Karpas-422 (cell line): ENCODE measurements around the gene MINDY3. TPM values are rescaled to one million over a fixed set of nuclear protein-coding genes. Genes with fewer than 3 reads are reported as not detected.
A peak's percentile ranks its signal among the peaks of the same experiment; 100 is the strongest.

Experiments
- DNase-seq: peaks from one replicate; pipeline ENCODE4 v3.0.0-alpha.2; 2015
- H2AFZ ChIP-seq: fragments of 200-600 bp; sonication (generic); 2 replicates; pipeline ENCODE4 v1.6.1; 2014; ENCODE audit warnings: antibody characterized with exemption, low read length, mixed read lengths
- H3K27ac ChIP-seq: fragments of 200-600 bp; sonication (generic); 2 replicates; pipeline ENCODE4 v1.5.1; 2014; ENCODE audit warnings: mild to moderate bottlenecking, low read length, moderate library complexity
- H3K27me3 ChIP-seq: fragments of 200-600 bp; sonication (generic); 2 replicates; pipeline ENCODE4 v1.6.1; 2014; ENCODE audit warnings: low read length, mixed read lengths
- H3K36me3 ChIP-seq: fragments of 200-600 bp; sonication (generic); 2 replicates; pipeline ENCODE4 v1.6.1; 2014; ENCODE audit warnings: low read length, mixed read lengths; ENCODE audit not compliant: insufficient read depth
- H3K4me1 ChIP-seq: fragments of 200-600 bp; sonication (generic); 2 replicates; pipeline ENCODE4 v1.6.1; 2014; ENCODE audit warnings: mild to moderate bottlenecking, low read length, mixed read lengths
- H3K4me2 ChIP-seq: fragments of 200-600 bp; sonication (generic); 2 replicates; pipeline ENCODE4 v1.6.1; 2014; ENCODE audit warnings: low read length, low read depth, mild to moderate bottlenecking; ENCODE audit not compliant: poor library complexity, severe bottlenecking
- H3K4me3 ChIP-seq: fragments of 200-600 bp; sonication (generic); 2 replicates; pipeline ENCODE4 v1.5.1; 2014; ENCODE audit warnings: mild to moderate bottlenecking, antibody characterized with exemption, low read length, mixed read lengths
- H3K79me2 ChIP-seq: fragments of 200-600 bp; sonication (generic); 2 replicates; pipeline ENCODE4 v1.6.1; 2014; ENCODE audit warnings: mild to moderate bottlenecking, low read length, mixed read lengths
- H3K9ac ChIP-seq: fragments of 200-600 bp; sonication (generic); 2 replicates; pipeline ENCODE4 v1.6.0; 2014; ENCODE audit warnings: low read length
- H3K9me2 ChIP-seq: fragments of 200-600 bp; sonication (generic), shearing (Covaris generic); replicated peaks from 2 replicates; pipeline ENCODE4 v1.6.0; 2014; ENCODE audit warnings: mild to moderate bottlenecking, low read length, moderate library complexity; ENCODE audit not compliant: insufficient read depth
- H3K9me3 ChIP-seq: fragments of 300-700, 200-600 bp; sonication (generic); 2 replicates; pipeline ENCODE4 v1.6.1; 2014; ENCODE audit warnings: low read length, mixed read lengths
- H4K20me1 ChIP-seq: fragments of 200-600 bp; sonication (generic); 2 replicates; pipeline ENCODE4 v1.6.1; 2014; ENCODE audit warnings: mild to moderate bottlenecking, antibody characterized with exemption, low read length, low read depth; ENCODE audit not compliant: insufficient read depth
- total RNA-seq: library from RNA; depleted of rRNA; stranded (reverse); fragments of >200 nt; shearing (Covaris generic); gene quantifications from 2 replicates; pipeline ENCODE4 v1.2.3, GENCODE V29; 2014; ENCODE audit warnings: low replicate concordance

MINDY3 gene
- total RNA-seq, 1 experiment from 2014 or later, result 43.0 TPM

GRCh38 chr10:15841696-15842095 lies 18.6 kb downstream of the MINDY3 start:
- DNase-seq, result no peak
- peak overlapping the region; percentile 7; the same call in 1 of the 2 replicates for H3K27ac ChIP-seq
- peaks cover 93% of the 10 kb centered on the region for H3K79me2 ChIP-seq
- no peak overlapping the region for H3K4me2 ChIP-seq
- no peaks in the 10 kb centered on the region for H4K20me1 ChIP-seq
- H3K4me3 ChIP-seq, result no peak overlapping the region
- H3K9me3 ChIP-seq, result no peaks in the 10 kb centered on the region
- H3K27me3 ChIP-seq, result no peaks in the 10 kb centered on the region
- peaks cover 32% of the 10 kb centered on the region for H3K36me3 ChIP-seq
- peaks cover 12% of the 10 kb centered on the region for H3K4me1 ChIP-seq
- no peak overlapping the region for H3K9ac ChIP-seq
- H2AFZ ChIP-seq, result no peak overlapping the region
- no peaks in the 10 kb centered on the region for H3K9me2 ChIP-seq

- H4K20me1 ChIP-seq, result no peaks in the 10 kb centered on the region
- H3K27me3 ChIP-seq, result no peaks in the 10 kb centered on the region
- no peak overlapping the region for H3K4me2 ChIP-seq
- peaks cover 40% of the 10 kb centered on the region for H3K36me3 ChIP-seq
- H2AFZ ChIP-seq, result no peak overlapping the region
- H3K4me1 ChIP-seq, result no peaks in the 10 kb centered on the region
- no peak overlapping the region for H3K9ac ChIP-seq
- H3K9me2 ChIP-seq, result no peaks in the 10 kb centered on the region
- H3K79me2 ChIP-seq, result peaks cover 82% of the 10 kb centered on the region
- H3K27ac ChIP-seq, result no peak overlapping the region
- no peak overlapping the region for H3K4me3 ChIP-seq
- H3K9me3 ChIP-seq, result no peaks in the 10 kb centered on the region
- no peak for DNase-seq
These were observed 23.5 kb downstream of the MINDY3 start for GRCh38 chr10:15836807-15837206.

- Histone ChIP-seq H4K20me1 (no peaks in the 10 kb centered on the region), H3K9me2 (no peaks in the 10 kb centered on the region), H2AFZ (no peak overlapping the region), H3K9me3 (no peaks in the 10 kb centered on the region), H3K27me3 (no peaks in the 10 kb centered on the region), H3K9ac (no peak overlapping the region), H3K4me2 (no peak overlapping the region), H3K4me1 (no peaks in the 10 kb centered on the region), H3K79me2 (peaks cover 44% of the 10 kb centered on the region), H3K4me3 (no peak overlapping the region), H3K27ac (no peak overlapping the region), H3K36me3 (peaks cover 21% of the 10 kb centered on the region; the same call in 1 of the 2 replicates)
- no peak for DNase-seq
These were observed 30.8 kb downstream of the MINDY3 start for GRCh38 chr10:15829495-15829894.

GRCh38 chr10:15824498-15824897 lies 35.8 kb downstream of the MINDY3 start:
- Histone ChIP-seq H3K9ac (no peak overlapping the region), H3K79me2 (peaks cover 45% of the 10 kb centered on the region), H3K4me2 (no peak overlapping the region), H3K9me3 (no peaks in the 10 kb centered on the region), H3K4me1 (no peaks in the 10 kb centered on the region), H4K20me1 (no peaks in the 10 kb centered on the region), H3K27me3 (no peaks in the 10 kb centered on the region), H3K36me3 (peaks cover 36% of the 10 kb centered on the region; the same call in 1 of the 2 replicates), H3K9me2 (no peaks in the 10 kb centered on the region), H3K4me3 (no peak overlapping the region), H2AFZ (no peak overlapping the region), H3K27ac (no peak overlapping the region)
- DNase-seq, result peak; percentile 53

- Histone ChIP-seq H3K9ac (no peak overlapping the region), H3K4me2 (no peak overlapping the region), H3K36me3 (peaks cover 33% of the 10 kb centered on the region; the same call in 1 of the 2 replicates), H3K27me3 (no peaks in the 10 kb centered on the region), H3K9me2 (no peaks in the 10 kb centered on the region), H3K9me3 (no peaks in the 10 kb centered on the region), H4K20me1 (no peaks in the 10 kb centered on the region), H2AFZ (no peak overlapping the region), H3K27ac (no peak overlapping the region), H3K4me1 (no peaks in the 10 kb centered on the region), H3K79me2 (peaks cover 40% of the 10 kb centered on the region), H3K4me3 (no peak overlapping the region)
- DNase-seq, result no peak
These were observed 38.2 kb downstream of the MINDY3 start for GRCh38 chr10:15822131-15822530.

GRCh38 chr10:15821046-15821683 lies 39.1 kb downstream of the MINDY3 start:
- H3K9me2 ChIP-seq, result no peaks in the 10 kb centered on the region
- no peak overlapping the region for H3K4me2 ChIP-seq
- H3K9me3 ChIP-seq, result no peaks in the 10 kb centered on the region
- H3K4me1 ChIP-seq, result no peaks in the 10 kb centered on the region
- H2AFZ ChIP-seq, result no peak overlapping the region
- H3K79me2 ChIP-seq, result peaks cover 42% of the 10 kb centered on the region
- peaks cover 36% of the 10 kb centered on the region; the same call in 1 of the 2 replicates for H3K36me3 ChIP-seq
- H4K20me1 ChIP-seq, result no peaks in the 10 kb centered on the region
- no peak for DNase-seq
- no peak overlapping the region for H3K27ac ChIP-seq
- H3K4me3 ChIP-seq, result no peak overlapping the region
- no peaks in the 10 kb centered on the region for H3K27me3 ChIP-seq
- no peak overlapping the region for H3K9ac ChIP-seq

GRCh38 chr10:15817409-15818046 lies 42.8 kb downstream of the MINDY3 start:
- no peak overlapping the region for H3K4me3 ChIP-seq
- no peak overlapping the region for H2AFZ ChIP-seq
- H3K9me2 ChIP-seq, result no peaks in the 10 kb centered on the region
- H3K4me2 ChIP-seq, result no peak overlapping the region
- H3K9me3 ChIP-seq, result no peaks in the 10 kb centered on the region
- no peak overlapping the region for H3K27ac ChIP-seq
- no peak for DNase-seq
- H3K36me3 ChIP-seq, result peaks cover 26% of the 10 kb centered on the region; the same call in 1 of the 2 replicates
- H4K20me1 ChIP-seq, result no peaks in the 10 kb centered on the region
- peaks cover 44% of the 10 kb centered on the region for H3K79me2 ChIP-seq
- no peaks in the 10 kb centered on the region for H3K27me3 ChIP-seq
- H3K4me1 ChIP-seq, result no peaks in the 10 kb centered on the region
- H3K9ac ChIP-seq, result no peak overlapping the region

- Histone ChIP-seq H3K9ac (no peak overlapping the region), H3K79me2 (peaks cover 57% of the 10 kb centered on the region), H2AFZ (no peak overlapping the region), H3K9me3 (no peaks in the 10 kb centered on the region), H3K4me3 (no peak overlapping the region), H3K36me3 (peaks cover 7% of the 10 kb centered on the region; the same call in 1 of the 2 replicates), H4K20me1 (no peaks in the 10 kb centered on the region), H3K27ac (no peak overlapping the region), H3K9me2 (no peaks in the 10 kb centered on the region), H3K4me2 (no peak overlapping the region), H3K4me1 (no peaks in the 10 kb centered on the region), H3K27me3 (no peaks in the 10 kb centered on the region)
- no peak for DNase-seq
These were observed 44.9 kb downstream of the MINDY3 start for GRCh38 chr10:15815242-15815885.
